IMR-90 (cell line): Measurements from ENCODE around the gene DPH2. TPM values are rescaled to one million over a fixed set of nuclear protein-coding genes. Genes with fewer than 3 reads are reported as not detected.

Experiments
- ATAC-seq: fragments of 200-7000 bp; cut with Tn5 transposase; 2 replicates; pipeline ENCODE4 v1.9.1; 2020; ENCODE audit warnings: low read depth, mild to moderate bottlenecking, moderate library complexity
- BruUV-seq: library from RNA; stranded (reverse); fragments of 400-500 nt; replicated peaks from 2 replicates; lab custom pipeline; 2021; lab: Mats Ljungman, UMichigan
- CTCF ChIA-PET: fragments of 300-600 bp; formaldehyde crosslinking; extraction: SDS; loops from one replicate; lab custom pipeline; 2021; ENCODE audit warnings: antibody characterized with exemption; lab: Yijun Ruan, JAX
- POLR2A ChIA-PET: fragments of 300-600 bp; sonication (Branson Sonifier 250); formaldehyde crosslinking; loops from one replicate; lab custom pipeline; 2022; ENCODE audit warnings: antibody characterized with exemption; ENCODE audit not compliant: unreplicated experiment; lab: Charles Lee
- DNase-seq: peaks from one replicate; pipeline ENCODE4 v3.0.0; 2013
- H2AFZ ChIP-seq: replicated peaks from 2 replicates; pipeline ENCODE3; 2013; ENCODE audit warnings: low read length, mild to moderate bottlenecking; ENCODE audit not compliant: poor library complexity
- H2AK5ac ChIP-seq: 2 replicates; pipeline ENCODE4 v1.6.1; 2013; ENCODE audit warnings: low read depth, low read length, inconsistent platforms
- H2AK9ac ChIP-seq: replicated peaks from 2 replicates; pipeline ENCODE3; 2013; ENCODE audit warnings: mild to moderate bottlenecking, low read depth, low read length, moderate library complexity; ENCODE audit not compliant: poor library complexity
- H2BK120ac ChIP-seq: 2 replicates; pipeline ENCODE4 v1.6.1; 2013; ENCODE audit warnings: low read depth, low read length, inconsistent platforms
- H2BK15ac ChIP-seq: 3 replicates; pipeline ENCODE4 v1.6.1; 2013; ENCODE audit warnings: low read depth, low read length, inconsistent platforms
- H2BK20ac ChIP-seq: 2 replicates; pipeline ENCODE4 v1.6.1; 2013; ENCODE audit warnings: low read depth, mild to moderate bottlenecking, inconsistent platforms, low read length, moderate library complexity
- H2BK5ac ChIP-seq: 2 replicates; pipeline ENCODE4 v1.6.1; 2013; ENCODE audit warnings: mild to moderate bottlenecking, low read depth, low read length, inconsistent platforms; ENCODE audit not compliant: poor library complexity, severe bottlenecking
- H3K14ac ChIP-seq: replicated peaks from 2 replicates; pipeline ENCODE4 v1.6.1; 2013; ENCODE audit warnings: low read depth, low read length, inconsistent platforms
- H3K18ac ChIP-seq: 2 replicates; pipeline ENCODE4 v1.6.1; 2013; ENCODE audit warnings: low read depth, low read length, control low read depth
- H3K23ac ChIP-seq: 2 replicates; pipeline ENCODE4 v1.6.1; 2013; ENCODE audit warnings: low read depth, low read length, inconsistent platforms
- H3K27ac ChIP-seq: 2 replicates; pipeline ENCODE4 v1.5.1; 2013; ENCODE audit warnings: mild to moderate bottlenecking, control low read depth, low read length; ENCODE audit not compliant: insufficient read depth
- H3K27me3 ChIP-seq: 2 replicates; pipeline ENCODE4 v1.6.1; 2013; ENCODE audit warnings: low read length; ENCODE audit not compliant: control insufficient read depth, insufficient read depth
- H3K36me3 ChIP-seq: 2 replicates; pipeline ENCODE4 v1.6.1; 2013; ENCODE audit warnings: low read length, mixed read lengths; ENCODE audit not compliant: control insufficient read depth, insufficient read depth
- H3K4ac ChIP-seq: 2 replicates; pipeline ENCODE4 v1.6.1; 2013; ENCODE audit warnings: low read depth, low read length, inconsistent platforms
- H3K4me1 ChIP-seq: 2 replicates; pipeline ENCODE4 v1.6.1; 2013; ENCODE audit warnings: low read length, mixed read lengths; ENCODE audit not compliant: control insufficient read depth, insufficient read depth
- H3K4me2 ChIP-seq: 2 replicates; pipeline ENCODE4 v1.6.1; 2013; ENCODE audit warnings: low read depth, mild to moderate bottlenecking, control low read depth, low read length, moderate library complexity
- H3K4me3 ChIP-seq: 2 replicates; pipeline ENCODE4 v1.5.1; 2013; ENCODE audit warnings: low read depth, mild to moderate bottlenecking, control low read depth, low read length, moderate library complexity; ENCODE audit not compliant: insufficient read depth
- H3K56ac ChIP-seq: 2 replicates; pipeline ENCODE4 v1.6.1; 2013; ENCODE audit warnings: low read length, inconsistent platforms; ENCODE audit not compliant: insufficient read depth; ENCODE audit errors: extremely low read depth
- H3K79me1 ChIP-seq, 2 experiments: 2 replicates each; pipeline ENCODE4 v1.6.1; 2013; ENCODE audit warnings: low read length in 2 of 2, inconsistent platforms in 1 of 2, low read depth in 1 of 2
- H3K9ac ChIP-seq: 2 replicates; pipeline ENCODE4 v1.6.1; 2013; ENCODE audit warnings: low read depth, low read length, control low read depth
- H3K9me1 ChIP-seq: 2 replicates; pipeline ENCODE4 v1.6.1; 2013; ENCODE audit warnings: low read length, inconsistent platforms; ENCODE audit not compliant: insufficient read depth
- H3K9me3 ChIP-seq: 2 replicates; pipeline ENCODE4 v1.6.1; 2013; ENCODE audit warnings: low read length; ENCODE audit not compliant: control insufficient read depth, insufficient read depth
- H4K20me1 ChIP-seq: 2 replicates; pipeline ENCODE4 v1.6.1; 2013; ENCODE audit warnings: low read length, inconsistent platforms; ENCODE audit not compliant: insufficient read depth
- H4K5ac ChIP-seq: 2 replicates; pipeline ENCODE4 v1.6.1; 2013; ENCODE audit warnings: mild to moderate bottlenecking, low read depth, low read length, control low read depth
- H4K8ac ChIP-seq, 2 experiments: 2 replicates each; pipeline ENCODE4 v1.6.1; 2013; ENCODE audit warnings: low read depth in 2 of 2, low read length in 2 of 2, control low read depth in 1 of 2, inconsistent platforms in 1 of 2
- H4K91ac ChIP-seq: 2 replicates; pipeline ENCODE4 v1.6.1; 2013; ENCODE audit warnings: low read depth, low read length, inconsistent platforms; ENCODE audit not compliant: insufficient read depth
- MAZ ChIP-seq: IDR thresholded peaks from 2 replicates; pipeline ENCODE4 v1.6.1; 2012; ENCODE audit warnings: low read depth, mild to moderate bottlenecking, low read length, improper control_type of control experiment, moderate library complexity, borderline replicate concordance
- MXI1 ChIP-seq: IDR thresholded peaks from 2 replicates; pipeline ENCODE4 v1.6.1; 2012; ENCODE audit warnings: low read depth, mild to moderate bottlenecking, low read length, moderate library complexity, borderline replicate concordance
- POLR2A ChIP-seq: IDR thresholded peaks from 2 replicates; pipeline ENCODE4 v1.6.1; 2012; ENCODE audit warnings: mild to moderate bottlenecking, low read depth, low read length
- RAD21 ChIP-seq: IDR thresholded peaks from 2 replicates; pipeline ENCODE4 v1.6.1; 2012; ENCODE audit warnings: low read length, improper control_type of control experiment
- RCOR1 ChIP-seq: IDR thresholded peaks from 2 replicates; pipeline ENCODE4 v1.6.1; 2012; ENCODE audit warnings: mild to moderate bottlenecking, low read length, improper control_type of control experiment; ENCODE audit not compliant: insufficient replicate concordance
- SMC3 ChIP-seq: fragments of 150-350 bp; IDR thresholded peaks from 2 replicates; pipeline ENCODE4 v1.6.1; 2016; ENCODE audit warnings: low read depth, mild to moderate bottlenecking, antibody characterized with exemption, low read length, moderate library complexity
- WGBS, 2 experiments: methylation state at CpG; one replicate each; pipeline versions ENCODE4 v1.1.5 to v1.1.7; 2013; ENCODE audit warnings: missing lambda C conversion rate in 2 of 2; ENCODE audit not compliant: insufficient read length in 1 of 2; ENCODE audit errors: extremely low coverage in 2 of 2; 5-methylcytosine and 5-hydroxymethylcytosine counted together
- dilution Hi-C: fragments of 300-500 bp; cut with HindIII; formaldehyde crosslinking; loops from one replicate; pipeline ENCODE4 v1.14.3; 2018; ENCODE audit warnings: low sequenced_read_pairs; ENCODE audit not compliant: unreplicated experiment
- in situ Hi-C: fragments of 300-500 bp; cut with MboI; formaldehyde crosslinking; loops from 3 replicates; pipeline ENCODE4 v1.14.3; 2019; ENCODE audit warnings: low sequenced_read_pairs, inconsistent platforms, mixed read lengths
- intact Hi-C: fragments of 100-400 bp; cut with micrococcal nuclease; formaldehyde crosslinking; loops from 2 replicates; pipeline ENCODE4 v1.10.0; 2022
- polyA plus RNA-seq, 3 experiments: library from polyadenylated mRNA; depleted of rRNA; stranded (reverse); fragments of >200 nt; gene quantifications; 2 replicates each; pipeline ENCODE4 v1.2.3, GENCODE V29; 2012; ENCODE audit warnings: low replicate concordance in 1 of 3
- total RNA-seq: library from RNA; depleted of rRNA; stranded (reverse); fragments of >200 nt; gene quantifications from 2 replicates; pipeline ENCODE4 v1.2.3, GENCODE V29; 2012
- TF ChIP-seq, protein P1 (sequence below): conservative IDR thresholded peaks from 2 replicates; pipeline ENCODE4 v1.5.1; 2012; ENCODE audit warnings: mild to moderate bottlenecking, low read depth, low read length, improper control_type of control experiment

The DPH2 gene
- total and polyA plus RNA-seq, 2 of the 4 experiments (the other 2 are of a cell fraction): 21.0 to 32.2 TPM

DNA sequence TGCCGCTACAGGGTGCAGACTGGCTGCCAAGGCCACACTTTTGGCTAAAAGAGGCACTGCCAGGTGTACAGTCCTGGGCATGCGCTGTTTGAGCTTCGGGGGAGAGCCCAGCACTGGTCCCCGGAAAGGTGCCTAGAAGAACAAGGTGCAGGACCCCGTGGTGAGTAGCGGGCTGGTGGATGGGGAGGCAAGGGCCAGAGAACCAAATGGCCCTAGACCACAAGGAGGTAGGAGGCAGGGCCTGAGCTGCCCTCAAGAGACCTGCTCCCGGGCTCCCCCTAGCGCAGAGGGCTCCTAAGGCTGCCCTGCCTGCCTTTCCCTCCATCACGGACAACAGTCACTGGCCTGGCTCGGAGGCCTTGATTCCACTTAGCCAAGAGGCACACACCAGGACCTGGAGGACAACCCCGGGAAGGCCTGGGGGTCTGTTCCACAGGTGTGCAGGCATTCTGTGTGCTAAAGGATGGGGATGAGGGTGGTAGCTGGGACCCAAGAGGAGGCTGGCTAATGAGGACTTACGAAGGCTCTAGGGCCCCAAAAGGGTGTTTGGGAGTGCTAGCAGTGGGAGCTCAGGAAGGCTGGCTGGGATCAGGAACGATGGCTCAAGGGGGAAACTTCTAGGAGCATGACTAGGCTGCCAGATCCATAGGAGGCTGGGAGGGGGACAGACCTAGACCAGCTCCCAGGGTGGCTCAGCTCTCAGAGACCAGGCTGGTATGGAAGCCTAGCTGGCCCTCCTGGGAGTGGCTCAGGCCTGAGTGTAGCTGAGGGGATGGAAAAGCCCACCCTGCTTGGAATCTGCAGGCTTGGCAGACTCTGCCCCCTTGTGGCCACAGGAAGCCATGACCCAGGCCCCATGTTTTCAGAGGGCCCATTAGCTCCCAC lies 35.5 kb upstream of the DPH2 start:
- Histone ChIP-seq H3K9ac (no peak overlapping the region), H3K27ac (no peak overlapping the region), H3K18ac (no peak overlapping the region), H2AK5ac (peak overlapping the region; percentile 23; the same call in 1 of the 2 replicates), H4K20me1 (peaks cover 3% of the 10 kb centered on the region; the same call in 1 of the 2 replicates), H3K4me1 (peaks cover 10% of the 10 kb centered on the region), H3K14ac (no peak overlapping the region), H3K4me3 (no peak overlapping the region), H3K9me3 (peaks cover 5% of the 10 kb centered on the region), H3K4ac (peak overlapping the region; percentile 24; the same call in 1 of the 2 replicates), H2BK5ac (no peak overlapping the region), H4K5ac (no peak overlapping the region), H3K56ac (no peak overlapping the region), H3K23ac (no peak overlapping the region), H4K8ac (peak overlapping the region in 1 of 2 experiments; percentile 30; a peak in 1 of 4 replicates), H3K9me1 (peaks cover 6% of the 10 kb centered on the region), H2BK15ac (peak overlapping the region; percentile 8; the same call in 1 of the 3 replicates), H2BK20ac (no peak overlapping the region), H4K91ac (no peak overlapping the region; the same call in 1 of the 2 replicates), H2BK120ac (no peak overlapping the region), H3K36me3 (peaks cover 6% of the 10 kb centered on the region; the same call in 1 of the 2 replicates), H3K27me3 (no peaks in the 10 kb centered on the region; the same call in 1 of the 2 replicates), H2AK9ac (peak overlapping the region; percentile 73), H3K79me1 (peaks cover 0 to 8% of the 10 kb centered on the region in 2 experiments; a peak in 1 of 4 replicates), H3K4me2 (no peak overlapping the region), H2AFZ (peak overlapping the region; percentile 91)
- BruUV-seq: no TSS peak
- peak; percentile 53 for DNase-seq
- POLR2A ChIA-PET: no interaction called here
- intact Hi-C loops (loop anchor here (1.0 to 5.0 kb wide), 4 partner anchors 82 to 405 kb away; no protein-coding TSS in a partner anchor), in situ Hi-C loops (loop anchor here (5.0 kb wide), 1 partner anchor 162 kb away; no protein-coding TSS in a partner anchor), dilution Hi-C loops (no loop called here)
- CTCF ChIA-PET: interaction anchor here (0.6 to 5.6 kb wide), 26 partner anchors 8 to 408 kb away, joined by 3 to 149 read pairs (median 4); partner anchors contain the start of genes IPO13 and PTPRF
- 71% methylated on average over 5 of the region's 13 CpGs; no CpG with 5 or more reads in 1 of the 2 experiments for WGBS, 2 experiments
- peak; percentile 48 for ATAC-seq
- TF ChIP-seq RCOR1 (no peak), SMC3 (peak; percentile 81), MAZ (peak; percentile 19; the same call in 1 of the 2 replicates), RAD21 (peak; percentile 87), POLR2A (no peak), MXI1 (no peak)
- TF ChIP-seq, protein P1, sequence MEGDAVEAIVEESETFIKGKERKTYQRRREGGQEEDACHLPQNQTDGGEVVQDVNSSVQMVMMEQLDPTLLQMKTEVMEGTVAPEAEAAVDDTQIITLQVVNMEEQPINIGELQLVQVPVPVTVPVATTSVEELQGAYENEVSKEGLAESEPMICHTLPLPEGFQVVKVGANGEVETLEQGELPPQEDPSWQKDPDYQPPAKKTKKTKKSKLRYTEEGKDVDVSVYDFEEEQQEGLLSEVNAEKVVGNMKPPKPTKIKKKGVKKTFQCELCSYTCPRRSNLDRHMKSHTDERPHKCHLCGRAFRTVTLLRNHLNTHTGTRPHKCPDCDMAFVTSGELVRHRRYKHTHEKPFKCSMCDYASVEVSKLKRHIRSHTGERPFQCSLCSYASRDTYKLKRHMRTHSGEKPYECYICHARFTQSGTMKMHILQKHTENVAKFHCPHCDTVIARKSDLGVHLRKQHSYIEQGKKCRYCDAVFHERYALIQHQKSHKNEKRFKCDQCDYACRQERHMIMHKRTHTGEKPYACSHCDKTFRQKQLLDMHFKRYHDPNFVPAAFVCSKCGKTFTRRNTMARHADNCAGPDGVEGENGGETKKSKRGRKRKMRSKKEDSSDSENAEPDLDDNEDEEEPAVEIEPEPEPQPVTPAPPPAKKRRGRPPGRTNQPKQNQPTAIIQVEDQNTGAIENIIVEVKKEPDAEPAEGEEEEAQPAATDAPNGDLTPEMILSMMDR: peak; percentile 84
